ENCODE measurements around the gene P4HB.

GRCh38 chr17:81865358-81865732, 5.0 kb upstream of the P4HB start:
- TF ChIP-seq SPI1 (IDR thresholded peaks at IDR 0.05; ENCODE audit: borderline replicate concordance, low read depth) (no peak), CTCF (IDR thresholded peaks at IDR 0.05; ENCODE audit: insufficient read depth, low read length) (no peak)

Data from HL-60 (cell line).